HCT116 (cell line): ENCODE results near the gene ULBP2. TPM values are rescaled to one million over a fixed set of nuclear protein-coding genes. Genes with fewer than 3 reads are reported as not detected.

Experiments
- ATAC-seq: fragments of 200-7000 bp; cut with Tn5 transposase; 2 replicates; pipeline ENCODE4 v1.9.1; 2020; ENCODE audit warnings: mild to moderate bottlenecking, moderate library complexity
- BruUV-seq: library from RNA; stranded (reverse); fragments of 400-500 nt; replicated peaks from 2 replicates; lab custom pipeline; 2021; lab: Mats Ljungman, UMichigan
- CTCF ChIA-PET: fragments of 300-600 bp; sonication (Branson Sonifier 250); formaldehyde crosslinking; loops from one replicate; lab custom pipeline; 2021; ENCODE audit warnings: antibody characterized with exemption; lab: Charles Lee
- POLR2A ChIA-PET: fragments of 300-600, 350-600 bp; sonication (Branson Sonifier 250); formaldehyde crosslinking; loops from one replicate; lab custom pipeline; 2021; ENCODE audit warnings: antibody characterized with exemption; lab: Charles Lee
- RAD21 ChIA-PET, 2 experiments: fragments of 300-600 bp; sonication (Branson Sonifier 250); formaldehyde crosslinking; loops; one replicate each; lab custom pipeline; 2023; ENCODE audit warnings: low total read pairs in 2 of 2; ENCODE audit not compliant: uncharacterized antibody in 2 of 2, unreplicated experiment in 2 of 2, low non-redundant PET in 1 of 2; lab: Charles Lee
- DNase-seq: peaks from one replicate; pipeline ENCODE4 v3.0.0-alpha.2; 2010; ENCODE audit warnings: low read depth, low spot score
- H2AFZ ChIP-seq: fragments of 200-600 bp; shearing (Covaris generic), sonication (generic); 2 replicates; pipeline ENCODE4 v1.6.1; 2017; ENCODE audit warnings: low read depth, mixed run types, mixed read lengths, antibody characterized with exemption, low read length; ENCODE audit not compliant: poor library complexity, severe bottlenecking
- H3K27ac ChIP-seq: 2 replicates; pipeline ENCODE4 v1.5.1; 2012; ENCODE audit warnings: low read depth, low read length
- H3K27me3 ChIP-seq: fragments of 200-600 bp; sonication (generic); 2 replicates; pipeline ENCODE4 v1.6.1; 2016; ENCODE audit warnings: mixed run types, low read length, mixed read lengths; ENCODE audit not compliant: insufficient read depth
- H3K36me3 ChIP-seq, 2 experiments: fragments of 200-500 bp in 1 of 2; fragments of 200-600 bp in 1 of 2; sonication (Bioruptor generic) in 1 of 2; sonication (generic) in 1 of 2; 2 replicates each; pipeline versions ENCODE4 v1.5.1 to v1.6.1; 2014 to 2016; ENCODE audit warnings: low read length in 2 of 2, inconsistent platforms in 1 of 2, mixed read lengths in 1 of 2, mixed run types in 1 of 2; ENCODE audit not compliant: insufficient read depth in 2 of 2, control insufficient read depth in 1 of 2
- H3K4me1 ChIP-seq, 2 experiments: fragments of 200-600 bp in 1 of 2; sonication (generic) in 1 of 2; 2 replicates each; pipeline versions ENCODE4 v1.5.1 to v1.6.1; 2012 to 2017; ENCODE audit warnings: low read length in 2 of 2, inconsistent platforms in 1 of 2, mild to moderate bottlenecking in 1 of 2, mixed read lengths in 1 of 2, mixed run types in 1 of 2, moderate library complexity in 1 of 2; ENCODE audit not compliant: insufficient read depth in 2 of 2, control insufficient read depth in 1 of 2
- H3K4me2 ChIP-seq: fragments of 200-600 bp; sonication (generic); 2 replicates; pipeline ENCODE4 v1.6.1; 2017; ENCODE audit warnings: mixed run types, low read length, mixed read lengths
- H3K4me3 ChIP-seq, 2 experiments: fragments of 200-600 bp in 1 of 2; sonication (generic) in 1 of 2; replicated peaks in 1 of 2; 2 replicates each; pipeline ENCODE4 v1.5.1; 2011 to 2016; ENCODE audit warnings: low read length in 2 of 2, control low read depth in 1 of 2, low read depth in 1 of 2, mild to moderate bottlenecking in 1 of 2, mixed read lengths in 1 of 2, mixed run types in 1 of 2
- H3K79me2 ChIP-seq: fragments of 200-600 bp; sonication (generic); 2 replicates; pipeline ENCODE4 v1.6.1; 2017; ENCODE audit warnings: mild to moderate bottlenecking, mixed run types, low read length, moderate library complexity, mixed read lengths; ENCODE audit not compliant: insufficient read depth
- H3K9ac ChIP-seq: fragments of 200-600 bp; sonication (generic); 2 replicates; pipeline ENCODE4 v1.6.1; 2016; ENCODE audit warnings: low read length, mixed read lengths
- H3K9me2 ChIP-seq: fragments of 200-600 bp; sonication (generic), shearing (Covaris generic); 2 replicates; pipeline ENCODE4 v1.6.1; 2017; ENCODE audit warnings: mixed run types, mild to moderate bottlenecking, moderate library complexity; ENCODE audit not compliant: insufficient read depth
- H3K9me3 ChIP-seq, 2 experiments: fragments of 200-500 bp in 1 of 2; fragments of 200-600 bp in 1 of 2; sonication (Bioruptor generic) in 1 of 2; sonication (generic) in 1 of 2; 2 replicates each; pipeline ENCODE4 v1.6.1; 2014 to 2017; ENCODE audit warnings: low read length in 2 of 2, mixed read lengths in 2 of 2, inconsistent platforms in 1 of 2, low read depth in 1 of 2, mild to moderate bottlenecking in 1 of 2, mixed run types in 1 of 2, moderate library complexity in 1 of 2; ENCODE audit not compliant: control insufficient read depth in 1 of 2, insufficient read depth in 1 of 2
- H4K20me1 ChIP-seq: fragments of 200-600 bp; sonication (generic), shearing (Covaris generic); 2 replicates; pipeline ENCODE4 v1.6.1; 2017; ENCODE audit warnings: mixed run types, mild to moderate bottlenecking, moderate library complexity; ENCODE audit not compliant: insufficient read depth
- ATF3 ChIP-seq: IDR thresholded peaks from 2 replicates; pipeline ENCODE4 v1.6.1; 2012
- CEBPB ChIP-seq: IDR thresholded peaks from 2 replicates; pipeline ENCODE4 v1.6.1; 2012; ENCODE audit warnings: low read depth
- ELF1 ChIP-seq: IDR thresholded peaks from 2 replicates; pipeline ENCODE4 v1.6.1; 2012; ENCODE audit warnings: low read depth, borderline replicate concordance
- EZH2 ChIP-seq: fragments of 200-600 bp; sonication (generic); IDR thresholded peaks from 2 replicates; pipeline ENCODE4 v1.6.1; 2017; ENCODE audit warnings: antibody characterized with exemption, mixed run types
- FOSL1 ChIP-seq: IDR thresholded peaks from 2 replicates; pipeline ENCODE4 v1.6.1; 2012; ENCODE audit warnings: low read depth
- JUND ChIP-seq: IDR thresholded peaks from 2 replicates; pipeline ENCODE4 v1.6.1; 2012
- POLR2A ChIP-seq: IDR thresholded peaks from 2 replicates; pipeline ENCODE4 v1.7.0; 2011; ENCODE audit warnings: borderline replicate concordance; ENCODE audit not compliant: insufficient read depth, insufficient read length; ENCODE audit errors: extremely low read depth
- RAD21 ChIP-seq: IDR thresholded peaks from 2 replicates; pipeline ENCODE4 v1.6.1; 2012; ENCODE audit warnings: low read depth, mild to moderate bottlenecking
- REST ChIP-seq: IDR thresholded peaks from 2 replicates; pipeline ENCODE4 v1.6.1; 2012; ENCODE audit warnings: low read depth
- SP1 ChIP-seq: IDR thresholded peaks from 2 replicates; pipeline ENCODE4 v1.6.1; 2012; ENCODE audit warnings: low read depth
- SRF ChIP-seq: IDR thresholded peaks from 2 replicates; pipeline ENCODE4 v1.6.1; 2012; ENCODE audit warnings: low read depth
- TCF7L2 ChIP-seq: IDR thresholded peaks from 2 replicates; pipeline ENCODE4 v1.7.0; 2011; ENCODE audit warnings: borderline replicate concordance, inconsistent platforms; ENCODE audit not compliant: insufficient read depth, insufficient read length; ENCODE audit errors: extremely low read depth
- YY1 ChIP-seq: IDR thresholded peaks from 2 replicates; pipeline ENCODE4 v1.6.1; 2011; ENCODE audit warnings: low read length, low read depth, moderate library complexity, mild to moderate bottlenecking; ENCODE audit not compliant: insufficient replicate concordance; ENCODE audit errors: extremely low read depth
- ZBTB33 ChIP-seq: IDR thresholded peaks from 2 replicates; pipeline ENCODE4 v1.6.1; 2011; ENCODE audit warnings: mild to moderate bottlenecking, low read length, moderate library complexity; ENCODE audit not compliant: insufficient replicate concordance; ENCODE audit errors: extremely low read depth
- ZFX ChIP-seq: fragments of 450-650 bp; IDR thresholded peaks from 2 replicates; pipeline ENCODE4 v1.6.1; 2017
- intact Hi-C: fragments of 100-400 bp; cut with micrococcal nuclease; formaldehyde crosslinking; loops from 2 replicates; pipeline ENCODE4 v1.10.0; 2022
- total RNA-seq: library from RNA; stranded (reverse); gene quantifications from one replicate; pipeline ENCODE4 v1.2.1, GENCODE V29; 2021; ENCODE audit not compliant: unreplicated experiment

Gene ULBP2
- total RNA-seq, 1 experiment from 2014 or later = 10.2 TPM

- TF ChIP-seq TCF7L2 = no peak
- TF ChIP-seq POLR2A = no peak
- no peak for TF ChIP-seq YY1
- no peak for TF ChIP-seq SP1
- TF ChIP-seq JUND = no peak
- TF ChIP-seq CEBPB = no peak
- no peak for TF ChIP-seq ZFX
- TF ChIP-seq ELF1 = no peak
- no peak for TF ChIP-seq EZH2
- TF ChIP-seq ZBTB33 = no peak
- TF ChIP-seq FOSL1 = no peak
- no peak for TF ChIP-seq ATF3
- TF ChIP-seq, all 23 proteins: peak for 0
These were observed 8.6 kb downstream of the ULBP2 start (continued) for GRCh38 chr6:149950423-149950822.

GRCh38 chr6:149951096-149951495 is 9.3 kb downstream of the ULBP2 start:
- no peak overlapping the region for H3K4me2 ChIP-seq
- H3K4me3 ChIP-seq = no peak overlapping the region
- H4K20me1 ChIP-seq = no peaks in the 10 kb centered on the region
- ChIA-PET RAD21 (no interaction called here), CTCF (no interaction called here), POLR2A (no interaction called here)
- H3K27ac ChIP-seq = no peak overlapping the region
- no peaks in the 10 kb centered on the region for H3K4me1 ChIP-seq
- intact Hi-C loops = no loop called here
- no peak overlapping the region for H2AFZ ChIP-seq
- no peaks in the 10 kb centered on the region for H3K9me3 ChIP-seq
- no peak overlapping the region for H3K9ac ChIP-seq
- no peaks in the 10 kb centered on the region for H3K79me2 ChIP-seq
- no peaks in the 10 kb centered on the region for H3K27me3 ChIP-seq
- ATAC-seq (no peak), DNase-seq (no peak)
- no TSS peak for BruUV-seq
- H3K9me2 ChIP-seq = no peaks in the 10 kb centered on the region
- no peaks in the 10 kb centered on the region for H3K36me3 ChIP-seq
- no peak for TF ChIP-seq JUND
- TF ChIP-seq ZFX = no peak
- TF ChIP-seq TCF7L2 = no peak
- no peak for TF ChIP-seq POLR2A
- TF ChIP-seq RAD21 = no peak
- no peak for TF ChIP-seq REST
- TF ChIP-seq ZBTB33 = no peak
- no peak for TF ChIP-seq CEBPB
- TF ChIP-seq SRF = no peak
